GM19099 (cell line): ENCODE results near the gene YPEL2.

ENCODE experiments used
- POLR2A ChIP-seq: IDR thresholded peaks from 3 replicates; pipeline ENCODE4 v1.6.1; 2011; ENCODE audit warnings: low read depth; ENCODE audit not compliant: insufficient read length; ENCODE audit errors: extremely low read depth

The YPEL2 gene

GRCh38 chr17:59366040-59366757 lies 34.7 kb downstream of the YPEL2 start:
- no peak for TF ChIP-seq POLR2A

- TF ChIP-seq POLR2A: no peak
These were observed 35.6 kb downstream of the YPEL2 start for GRCh38 chr17:59366773-59367656.

- no peak for TF ChIP-seq POLR2A
These were observed 36.2 kb downstream of the YPEL2 start for GRCh38 chr17:59367657-59368045.

- TF ChIP-seq POLR2A: no peak
These were observed 36.9 kb downstream of the YPEL2 start for GRCh38 chr17:59368218-59368857.

- TF ChIP-seq POLR2A: no peak
These were observed 37.8 kb downstream of the YPEL2 start for GRCh38 chr17:59369031-59369975.

- no peak for TF ChIP-seq POLR2A
These were observed 39.3 kb downstream of the YPEL2 start for GRCh38 chr17:59370593-59371299.

GRCh38 chr17:59371416-59372100 lies 40.1 kb downstream of the YPEL2 start:
- TF ChIP-seq POLR2A: no peak

- TF ChIP-seq POLR2A: peak; percentile 35
These were observed 40.8 kb downstream of the YPEL2 start for GRCh38 chr17:59372138-59372751.

- TF ChIP-seq POLR2A: no peak
These were observed 42.5 kb downstream of the YPEL2 start for GRCh38 chr17:59373882-59374495.

- TF ChIP-seq POLR2A: no peak
These were observed 43.2 kb downstream of the YPEL2 start for GRCh38 chr17:59374612-59375011.

GRCh38 chr17:59375857-59376256 lies 44.4 kb downstream of the YPEL2 start:
- TF ChIP-seq POLR2A: no peak

- TF ChIP-seq POLR2A: no peak
These were observed 45.1 kb downstream of the YPEL2 start for GRCh38 chr17:59376506-59376905.
